Activated effector memory CD4-positive, alpha-beta T cell treated with anti-CD3 and anti-CD28 coated beads, Interleukin-2, amount 50 U/mL, for 16 hours (primary cell): ENCODE results near the gene INHBC.
A peak's percentile ranks its signal among the peaks of the same experiment; 100 is the strongest.
"Not testable (repeated sequence)": the region's sequence is repeated elsewhere in the genome, so short reads cannot be mapped to it uniquely, and the experiment has no call there.

ENCODE experiments used
- DNase-seq: peaks from one replicate; pipeline ENCODE4 v3.0.0-alpha.2; 2020

Gene INHBC

GRCh38 chr12:57430112-57430930, 4.3 kb upstream of the INHBC start:
- no peak for DNase-seq

- DNase-seq = peak; percentile 98
These were observed 3.5 kb upstream of the INHBC start, which contains the start of gene R3HDM2 for GRCh38 chr12:57430931-57431566. Gene R3HDM2 (minus strand): TSS chr12:57431043. CDS start chr12:57310428, 120,615 bp downstream.

GRCh38 chr12:57431654-57432188, 2.9 kb upstream of the INHBC start:
- DNase-seq = no peak

- DNase-seq = no peak
These were observed 1.2 kb upstream of the INHBC start for GRCh38 chr12:57433370-57433769.

- no peak for DNase-seq
These were observed 709 bp downstream of the INHBC start for GRCh38 chr12:57435293-57435692.

GRCh38 chr12:57438400-57438799, 3.8 kb downstream of the INHBC start:
- DNase-seq = no peak

- DNase-seq = no peak
These were observed 5.2 kb downstream of the INHBC start for GRCh38 chr12:57439762-57440266.

- DNase-seq = not testable (repeated sequence)
These were observed 6.8 kb downstream of the INHBC start for GRCh38 chr12:57441393-57441792.

GRCh38 chr12:57441846-57442427, 7.4 kb downstream of the INHBC start:
- no peak for DNase-seq

GRCh38 chr12:57444337-57444736, 9.8 kb downstream of the INHBC start:
- DNase-seq = not testable (repeated sequence)

- no peak for DNase-seq
These were observed 10.2 kb downstream of the INHBC start for GRCh38 chr12:57444744-57445143.

- no peak for DNase-seq
These were observed 11.8 kb downstream of the INHBC start for GRCh38 chr12:57446292-57446960.

GRCh38 chr12:57448669-57449068, 14.1 kb downstream of the INHBC start:
- DNase-seq = no peak

GRCh38 chr12:57449375-57449774, 14.8 kb downstream of the INHBC start:
- DNase-seq = no peak

GRCh38 chr12:57450057-57450456, 15.5 kb downstream of the INHBC start:
- DNase-seq = no peak

GRCh38 chr12:57451233-57451778, 16.7 kb downstream of the INHBC start:
- no peak for DNase-seq

- DNase-seq = no peak
These were observed 17.8 kb downstream of the INHBC start for GRCh38 chr12:57452181-57452936.

GRCh38 chr12:57452937-57453509, 18.4 kb downstream of the INHBC start:
- DNase-seq = peak; percentile 80

- no peak for DNase-seq
These were observed 19.6 kb downstream of the INHBC start for GRCh38 chr12:57454213-57454565.

- no peak for DNase-seq
These were observed 20.2 kb downstream of the INHBC start, which contains the start of gene INHBE for GRCh38 chr12:57454566-57455373. Gene INHBE (plus strand): TSS chr12:57455307. CDS start chr12:57455537, 230 bp downstream.
